Measurements from ENCODE around the gene BAIAP3. TPM values are rescaled to one million over a fixed set of nuclear protein-coding genes. Genes with fewer than 3 reads are reported as not detected.
A peak's percentile ranks its signal among the peaks of the same experiment; 100 is the strongest.

Gene BAIAP3
- total and polyA plus RNA-seq, 2 of the 8 experiments (the other 6 are each of a cell fraction or from before 2014, with no cell fraction given): 2.9 to 6.8 TPM

DNA sequence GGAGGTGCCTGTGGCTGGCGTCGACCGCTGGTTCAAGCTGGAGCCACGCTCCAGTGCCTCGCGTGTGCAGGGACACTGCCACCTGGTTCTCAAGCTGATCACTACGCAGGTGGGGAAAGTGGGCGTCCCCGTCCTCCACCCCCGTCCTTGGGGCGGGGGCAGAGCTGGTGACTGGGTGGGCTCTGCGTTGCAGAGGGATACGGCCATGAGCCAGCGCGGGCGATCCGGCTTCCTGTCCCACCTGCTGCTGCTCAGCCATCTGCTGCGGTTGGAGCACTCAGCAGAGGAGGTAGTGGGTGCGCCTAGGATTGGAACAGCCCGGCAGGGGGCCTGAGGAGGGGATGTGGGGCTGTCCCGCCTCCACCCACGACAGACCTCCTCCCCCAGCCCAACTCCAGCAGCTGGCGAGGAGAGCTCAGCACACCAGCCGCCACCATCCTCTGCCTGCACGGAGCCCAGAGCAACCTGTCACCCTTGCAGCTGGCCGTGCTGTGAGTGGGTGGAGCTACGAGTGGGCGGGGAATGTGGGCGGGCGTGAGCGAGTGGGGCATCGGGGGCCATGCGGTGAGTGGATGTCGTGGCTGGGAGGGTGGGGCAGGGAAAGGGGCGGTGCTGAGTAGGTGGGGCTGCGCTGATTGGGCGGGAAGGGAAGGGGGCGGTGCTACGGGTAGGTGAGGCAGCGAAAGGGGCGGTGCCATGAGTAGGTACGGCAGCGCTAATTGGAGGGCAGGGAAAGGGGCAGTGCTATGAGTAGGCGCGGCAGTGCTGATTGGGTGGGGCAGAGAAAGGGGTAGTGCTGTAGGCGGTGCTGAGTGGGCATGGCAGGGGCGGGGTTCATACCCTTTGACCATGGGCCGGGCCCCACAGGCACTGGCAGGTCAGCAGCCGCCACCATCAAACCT lies 9.3 kb downstream of the BAIAP3 start (continued):
- peak; percentile 53; the same call in 1 of the 2 replicates for TF ChIP-seq EGR1 (IDR thresholded peaks at IDR 0.05; ENCODE audit: borderline replicate concordance, low read depth, low read length)
- TF ChIP-seq TBP (IDR thresholded peaks at IDR 0.05; ENCODE audit: low read depth, low read length): peak; percentile 42; the same call in 1 of the 2 replicates
- no peak for TF ChIP-seq EP300 (IDR thresholded peaks at IDR 0.05; ENCODE audit: borderline replicate concordance in 1 of 2, low read depth in 2 of 2, low read length in 2 of 2)
- TF ChIP-seq SP1 (IDR thresholded peaks at IDR 0.05; ENCODE audit: low read depth, low read length): peak; percentile 92
- peak; percentile 80 for TF ChIP-seq TEAD4 (IDR thresholded peaks at IDR 0.05; ENCODE audit: low read depth, low read length)
- TF ChIP-seq SIN3A (conservative IDR thresholded peaks at IDR 0.05 in 1 of 2, IDR thresholded peaks at IDR 0.05 in 1 of 2; ENCODE audit: low read depth in 1 of 2, low read length in 2 of 2): peak; percentile 78 to 89; a peak in 3 of 4 replicates
- peak; percentile 97 for TF ChIP-seq SP4 (IDR thresholded peaks at IDR 0.05; ENCODE audit: low read length)
- TF ChIP-seq, protein P1, sequence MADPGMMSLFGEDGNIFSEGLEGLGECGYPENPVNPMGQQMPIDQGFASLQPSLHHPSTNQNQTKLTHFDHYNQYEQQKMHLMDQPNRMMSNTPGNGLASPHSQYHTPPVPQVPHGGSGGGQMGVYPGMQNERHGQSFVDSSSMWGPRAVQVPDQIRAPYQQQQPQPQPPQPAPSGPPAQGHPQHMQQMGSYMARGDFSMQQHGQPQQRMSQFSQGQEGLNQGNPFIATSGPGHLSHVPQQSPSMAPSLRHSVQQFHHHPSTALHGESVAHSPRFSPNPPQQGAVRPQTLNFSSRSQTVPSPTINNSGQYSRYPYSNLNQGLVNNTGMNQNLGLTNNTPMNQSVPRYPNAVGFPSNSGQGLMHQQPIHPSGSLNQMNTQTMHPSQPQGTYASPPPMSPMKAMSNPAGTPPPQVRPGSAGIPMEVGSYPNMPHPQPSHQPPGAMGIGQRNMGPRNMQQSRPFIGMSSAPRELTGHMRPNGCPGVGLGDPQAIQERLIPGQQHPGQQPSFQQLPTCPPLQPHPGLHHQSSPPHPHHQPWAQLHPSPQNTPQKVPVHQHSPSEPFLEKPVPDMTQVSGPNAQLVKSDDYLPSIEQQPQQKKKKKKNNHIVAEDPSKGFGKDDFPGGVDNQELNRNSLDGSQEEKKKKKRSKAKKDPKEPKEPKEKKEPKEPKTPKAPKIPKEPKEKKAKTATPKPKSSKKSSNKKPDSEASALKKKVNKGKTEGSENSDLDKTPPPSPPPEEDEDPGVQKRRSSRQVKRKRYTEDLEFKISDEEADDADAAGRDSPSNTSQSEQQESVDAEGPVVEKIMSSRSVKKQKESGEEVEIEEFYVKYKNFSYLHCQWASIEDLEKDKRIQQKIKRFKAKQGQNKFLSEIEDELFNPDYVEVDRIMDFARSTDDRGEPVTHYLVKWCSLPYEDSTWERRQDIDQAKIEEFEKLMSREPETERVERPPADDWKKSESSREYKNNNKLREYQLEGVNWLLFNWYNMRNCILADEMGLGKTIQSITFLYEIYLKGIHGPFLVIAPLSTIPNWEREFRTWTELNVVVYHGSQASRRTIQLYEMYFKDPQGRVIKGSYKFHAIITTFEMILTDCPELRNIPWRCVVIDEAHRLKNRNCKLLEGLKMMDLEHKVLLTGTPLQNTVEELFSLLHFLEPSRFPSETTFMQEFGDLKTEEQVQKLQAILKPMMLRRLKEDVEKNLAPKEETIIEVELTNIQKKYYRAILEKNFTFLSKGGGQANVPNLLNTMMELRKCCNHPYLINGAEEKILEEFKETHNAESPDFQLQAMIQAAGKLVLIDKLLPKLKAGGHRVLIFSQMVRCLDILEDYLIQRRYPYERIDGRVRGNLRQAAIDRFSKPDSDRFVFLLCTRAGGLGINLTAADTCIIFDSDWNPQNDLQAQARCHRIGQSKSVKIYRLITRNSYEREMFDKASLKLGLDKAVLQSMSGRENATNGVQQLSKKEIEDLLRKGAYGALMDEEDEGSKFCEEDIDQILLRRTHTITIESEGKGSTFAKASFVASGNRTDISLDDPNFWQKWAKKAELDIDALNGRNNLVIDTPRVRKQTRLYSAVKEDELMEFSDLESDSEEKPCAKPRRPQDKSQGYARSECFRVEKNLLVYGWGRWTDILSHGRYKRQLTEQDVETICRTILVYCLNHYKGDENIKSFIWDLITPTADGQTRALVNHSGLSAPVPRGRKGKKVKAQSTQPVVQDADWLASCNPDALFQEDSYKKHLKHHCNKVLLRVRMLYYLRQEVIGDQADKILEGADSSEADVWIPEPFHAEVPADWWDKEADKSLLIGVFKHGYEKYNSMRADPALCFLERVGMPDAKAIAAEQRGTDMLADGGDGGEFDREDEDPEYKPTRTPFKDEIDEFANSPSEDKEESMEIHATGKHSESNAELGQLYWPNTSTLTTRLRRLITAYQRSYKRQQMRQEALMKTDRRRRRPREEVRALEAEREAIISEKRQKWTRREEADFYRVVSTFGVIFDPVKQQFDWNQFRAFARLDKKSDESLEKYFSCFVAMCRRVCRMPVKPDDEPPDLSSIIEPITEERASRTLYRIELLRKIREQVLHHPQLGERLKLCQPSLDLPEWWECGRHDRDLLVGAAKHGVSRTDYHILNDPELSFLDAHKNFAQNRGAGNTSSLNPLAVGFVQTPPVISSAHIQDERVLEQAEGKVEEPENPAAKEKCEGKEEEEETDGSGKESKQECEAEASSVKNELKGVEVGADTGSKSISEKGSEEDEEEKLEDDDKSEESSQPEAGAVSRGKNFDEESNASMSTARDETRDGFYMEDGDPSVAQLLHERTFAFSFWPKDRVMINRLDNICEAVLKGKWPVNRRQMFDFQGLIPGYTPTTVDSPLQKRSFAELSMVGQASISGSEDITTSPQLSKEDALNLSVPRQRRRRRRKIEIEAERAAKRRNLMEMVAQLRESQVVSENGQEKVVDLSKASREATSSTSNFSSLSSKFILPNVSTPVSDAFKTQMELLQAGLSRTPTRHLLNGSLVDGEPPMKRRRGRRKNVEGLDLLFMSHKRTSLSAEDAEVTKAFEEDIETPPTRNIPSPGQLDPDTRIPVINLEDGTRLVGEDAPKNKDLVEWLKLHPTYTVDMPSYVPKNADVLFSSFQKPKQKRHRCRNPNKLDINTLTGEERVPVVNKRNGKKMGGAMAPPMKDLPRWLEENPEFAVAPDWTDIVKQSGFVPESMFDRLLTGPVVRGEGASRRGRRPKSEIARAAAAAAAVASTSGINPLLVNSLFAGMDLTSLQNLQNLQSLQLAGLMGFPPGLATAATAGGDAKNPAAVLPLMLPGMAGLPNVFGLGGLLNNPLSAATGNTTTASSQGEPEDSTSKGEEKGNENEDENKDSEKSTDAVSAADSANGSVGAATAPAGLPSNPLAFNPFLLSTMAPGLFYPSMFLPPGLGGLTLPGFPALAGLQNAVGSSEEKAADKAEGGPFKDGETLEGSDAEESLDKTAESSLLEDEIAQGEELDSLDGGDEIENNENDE (IDR thresholded peaks at IDR 0.05; ENCODE audit: insufficient replicate concordance, low read length): no peak
